Activated effector memory CD4-positive, alpha-beta T cell treated with Interleukin-2 at 50 U/mL for 16 hours (primary cell): Measurements from ENCODE around the gene COL5A1.
A peak's percentile ranks its signal among the peaks of the same experiment; 100 is the strongest.

Source experiments
- DNase-seq: peaks from one replicate; pipeline ENCODE4 v3.0.0-alpha.2; 2020

The COL5A1 gene

GRCh38 chr9:134730011-134730760 lies 88.6 kb downstream of the COL5A1 start:
- no peak for DNase-seq

DNA sequence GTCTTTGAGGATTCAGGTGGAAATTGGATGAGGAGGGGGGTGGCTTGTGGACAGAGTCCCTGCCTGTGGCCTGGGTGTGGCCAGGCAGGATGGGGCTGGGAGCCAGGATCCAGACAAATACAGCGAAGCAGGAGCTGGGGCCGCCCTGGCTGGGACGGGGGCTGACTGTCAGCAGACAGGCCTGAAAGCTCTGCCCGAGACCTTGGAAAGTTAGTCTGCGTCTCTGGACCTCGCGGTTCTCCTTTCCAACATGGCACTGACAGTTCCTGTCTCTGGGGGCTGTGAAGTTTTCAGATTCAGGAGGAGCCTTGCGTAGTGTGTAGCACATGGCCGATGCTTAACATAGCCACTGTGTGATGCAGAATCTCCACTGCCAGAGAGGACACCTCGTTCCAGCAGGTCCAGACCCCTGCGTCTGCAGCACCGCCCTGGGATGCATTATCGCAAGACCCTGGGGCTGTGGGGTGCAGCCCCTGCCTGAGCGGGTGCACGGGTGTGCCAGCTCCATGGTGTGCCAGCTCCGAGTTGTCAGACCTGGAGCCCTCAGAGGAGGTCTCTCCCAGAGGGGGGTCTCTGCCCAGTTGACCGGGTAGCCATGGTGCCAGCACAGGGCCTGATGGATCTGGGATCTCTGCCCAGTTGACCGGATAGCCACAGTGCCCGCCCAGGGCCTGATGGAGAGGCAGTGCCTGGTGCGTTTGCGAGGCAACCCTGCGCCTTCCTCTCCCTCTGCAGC lies 89.3 kb downstream of the COL5A1 start:
- DNase-seq = no peak

GRCh38 chr9:134731497-134732391 lies 90.1 kb downstream of the COL5A1 start:
- DNase-seq = no peak

- DNase-seq = no peak
Measured at GRCh38 chr9:134732392-134733110, 90.9 kb downstream of the COL5A1 start.

DNA sequence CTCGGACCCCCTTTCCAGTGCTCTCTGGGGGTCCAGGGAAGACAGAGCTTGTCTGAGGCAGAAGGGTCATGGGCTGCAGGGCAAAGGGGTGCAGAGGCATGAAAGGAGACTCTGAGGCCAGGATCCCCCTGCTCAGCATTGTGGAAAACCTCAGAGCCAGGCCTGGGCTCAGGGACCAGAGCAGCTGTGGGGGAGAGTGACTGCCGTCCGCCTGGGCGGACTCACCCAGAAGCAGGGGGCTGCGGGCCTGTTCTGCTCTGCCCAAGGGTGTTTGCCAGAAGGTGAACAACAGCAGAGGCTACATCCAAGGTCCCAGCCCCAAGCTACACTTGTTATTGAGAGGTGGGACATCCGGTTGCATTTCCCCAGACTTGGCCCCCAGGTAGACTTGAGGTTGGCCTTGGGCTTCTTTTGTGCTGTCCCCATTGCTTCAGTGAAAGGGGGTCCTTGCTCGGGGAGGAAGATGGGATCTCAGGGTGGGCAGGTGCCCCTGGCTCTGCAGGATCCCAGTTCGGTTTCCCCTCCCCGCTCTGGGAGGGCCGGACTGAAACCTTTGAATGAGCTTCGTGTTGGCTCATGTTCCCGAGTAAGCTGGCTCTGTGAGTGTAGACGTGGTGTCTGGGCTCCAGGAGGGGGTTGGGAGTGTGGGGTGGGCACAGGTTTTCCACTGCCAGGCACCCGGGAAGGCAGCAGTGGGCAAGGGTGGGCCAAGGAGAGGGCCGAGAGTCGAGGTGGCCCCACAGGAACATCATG lies 92.1 kb downstream of the COL5A1 start:
- no peak for DNase-seq

DNA sequence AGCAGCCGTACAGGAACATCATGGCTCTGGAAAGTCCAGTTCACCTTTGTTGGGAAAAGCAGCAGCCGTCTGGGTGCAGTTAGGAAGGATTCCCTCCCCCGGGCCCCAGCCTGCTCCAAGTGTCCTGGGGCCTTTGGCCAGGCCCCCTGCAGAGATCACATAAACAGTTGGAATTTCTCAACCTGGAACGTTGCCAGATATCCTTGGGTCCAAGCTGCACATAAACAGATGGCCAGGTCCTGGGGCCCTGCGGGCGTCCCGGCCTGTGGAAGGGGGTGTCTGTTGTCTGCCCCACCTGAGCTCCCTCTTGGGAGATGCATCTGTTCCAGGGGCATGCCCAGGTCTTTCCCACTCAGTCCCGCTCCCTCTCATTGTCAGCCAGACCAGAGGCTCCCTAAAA lies 92.7 kb downstream of the COL5A1 start:
- DNase-seq = no peak

- DNase-seq = no peak
Measured at GRCh38 chr9:134735441-134736175, 94.0 kb downstream of the COL5A1 start.

- no peak for DNase-seq
Measured at GRCh38 chr9:134736791-134737497, 95.3 kb downstream of the COL5A1 start.

GRCh38 chr9:134737842-134738580 lies 96.4 kb downstream of the COL5A1 start:
- no peak for DNase-seq

- peak; percentile 2 for DNase-seq
Measured at GRCh38 chr9:134738869-134739659, 97.5 kb downstream of the COL5A1 start.

GRCh38 chr9:134739660-134739968 lies 98.0 kb downstream of the COL5A1 start:
- no peak for DNase-seq

- no peak for DNase-seq
Measured at GRCh38 chr9:134740071-134740470, 98.5 kb downstream of the COL5A1 start.

DNA sequence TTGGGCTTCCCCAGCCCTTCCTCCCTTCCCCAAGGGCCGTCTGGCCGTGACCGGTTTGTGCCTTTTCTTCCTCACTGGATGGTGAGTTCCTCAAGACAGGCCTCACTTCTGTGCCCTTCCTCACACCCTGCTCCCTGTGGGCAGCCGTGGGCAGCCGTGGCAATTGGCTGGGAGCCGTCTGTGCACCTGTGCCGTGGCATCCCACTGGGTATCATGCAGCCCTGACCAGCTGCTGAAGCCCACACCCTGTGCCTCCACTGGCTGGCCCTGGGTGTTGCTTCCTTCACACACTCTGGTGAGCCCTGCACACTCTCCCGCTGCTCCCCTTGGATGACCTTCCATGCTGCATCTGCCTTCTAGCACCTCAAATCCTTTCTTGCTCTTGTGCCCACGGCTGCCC lies 100.2 kb downstream of the COL5A1 start:
- DNase-seq = no peak

- no peak for DNase-seq
Measured at GRCh38 chr9:134742822-134743535, 101.4 kb downstream of the COL5A1 start.

GRCh38 chr9:134743853-134744252 lies 102.2 kb downstream of the COL5A1 start:
- DNase-seq = no peak

GRCh38 chr9:134744385-134745295 lies 103.0 kb downstream of the COL5A1 start:
- no peak for DNase-seq

- no peak for DNase-seq
Measured at GRCh38 chr9:134747951-134748489, 106.4 kb downstream of the COL5A1 start.
